ENCODE results near the gene KEL. TPM values are rescaled to one million over a fixed set of nuclear protein-coding genes. Genes with fewer than 3 reads are reported as not detected.

Gene KEL, protein sequence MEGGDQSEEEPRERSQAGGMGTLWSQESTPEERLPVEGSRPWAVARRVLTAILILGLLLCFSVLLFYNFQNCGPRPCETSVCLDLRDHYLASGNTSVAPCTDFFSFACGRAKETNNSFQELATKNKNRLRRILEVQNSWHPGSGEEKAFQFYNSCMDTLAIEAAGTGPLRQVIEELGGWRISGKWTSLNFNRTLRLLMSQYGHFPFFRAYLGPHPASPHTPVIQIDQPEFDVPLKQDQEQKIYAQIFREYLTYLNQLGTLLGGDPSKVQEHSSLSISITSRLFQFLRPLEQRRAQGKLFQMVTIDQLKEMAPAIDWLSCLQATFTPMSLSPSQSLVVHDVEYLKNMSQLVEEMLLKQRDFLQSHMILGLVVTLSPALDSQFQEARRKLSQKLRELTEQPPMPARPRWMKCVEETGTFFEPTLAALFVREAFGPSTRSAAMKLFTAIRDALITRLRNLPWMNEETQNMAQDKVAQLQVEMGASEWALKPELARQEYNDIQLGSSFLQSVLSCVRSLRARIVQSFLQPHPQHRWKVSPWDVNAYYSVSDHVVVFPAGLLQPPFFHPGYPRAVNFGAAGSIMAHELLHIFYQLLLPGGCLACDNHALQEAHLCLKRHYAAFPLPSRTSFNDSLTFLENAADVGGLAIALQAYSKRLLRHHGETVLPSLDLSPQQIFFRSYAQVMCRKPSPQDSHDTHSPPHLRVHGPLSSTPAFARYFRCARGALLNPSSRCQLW
- polyA plus RNA-seq (2012; ENCODE audit: insufficient read length, low read depth): not detected

DNA sequence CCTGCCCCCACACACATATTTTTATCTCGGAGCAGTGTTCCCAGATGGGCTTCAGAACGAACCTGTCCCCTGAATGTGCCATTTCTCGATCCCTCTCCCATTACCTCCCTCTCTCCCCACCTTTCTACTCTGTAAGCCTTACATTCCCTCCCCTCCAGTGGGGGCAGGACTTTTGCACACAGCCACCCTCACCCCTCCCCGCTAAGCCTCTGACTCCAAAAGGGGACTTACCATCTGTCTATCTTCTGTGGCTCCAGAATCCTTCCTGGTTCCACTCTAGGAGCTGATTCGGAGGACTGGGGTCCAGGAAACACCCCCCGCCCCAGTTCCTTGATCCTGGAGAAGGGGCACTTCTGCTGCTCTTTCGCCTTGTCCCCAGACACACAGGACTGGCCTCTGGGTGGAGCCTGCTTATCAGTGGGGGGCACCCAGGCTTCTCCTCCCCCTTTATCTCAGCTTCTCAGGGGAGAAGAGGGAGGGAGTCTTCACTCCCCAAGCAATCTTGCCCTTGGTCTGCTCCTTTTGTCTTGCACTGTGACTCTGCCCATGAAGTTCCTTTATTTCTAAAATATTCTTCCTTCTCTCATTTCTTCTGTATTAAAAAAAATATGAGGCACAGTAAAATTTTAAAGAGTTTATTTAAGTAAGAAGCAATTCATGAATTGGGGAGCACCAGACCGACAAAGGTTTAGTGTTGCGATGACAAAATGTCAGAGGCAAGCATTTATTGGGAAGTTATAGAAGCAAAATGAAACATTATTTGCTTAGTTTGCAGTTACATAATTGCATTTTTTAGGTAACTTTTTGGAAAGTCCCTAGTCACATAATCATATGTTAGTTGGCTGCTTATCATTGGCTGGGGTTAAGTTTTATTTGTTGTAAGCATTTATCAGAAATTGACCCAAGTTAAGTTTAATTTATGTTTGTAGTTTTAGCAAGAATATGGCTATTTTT, at the start of gene KEL:
Gene KEL (minus strand): TSS at position 391 of the 954 bp plus-strand sequence. CDS start 157 bp downstream, at position 234.
- no peak for TF ChIP-seq TAF1 (IDR thresholded peaks at IDR 0.05; ENCODE audit: borderline replicate concordance, insufficient read depth, low read length)
- no peak for TF ChIP-seq POLR2AphosphoS5 (IDR thresholded peaks at IDR 0.05; ENCODE audit: low read depth, low read length)

DNA sequence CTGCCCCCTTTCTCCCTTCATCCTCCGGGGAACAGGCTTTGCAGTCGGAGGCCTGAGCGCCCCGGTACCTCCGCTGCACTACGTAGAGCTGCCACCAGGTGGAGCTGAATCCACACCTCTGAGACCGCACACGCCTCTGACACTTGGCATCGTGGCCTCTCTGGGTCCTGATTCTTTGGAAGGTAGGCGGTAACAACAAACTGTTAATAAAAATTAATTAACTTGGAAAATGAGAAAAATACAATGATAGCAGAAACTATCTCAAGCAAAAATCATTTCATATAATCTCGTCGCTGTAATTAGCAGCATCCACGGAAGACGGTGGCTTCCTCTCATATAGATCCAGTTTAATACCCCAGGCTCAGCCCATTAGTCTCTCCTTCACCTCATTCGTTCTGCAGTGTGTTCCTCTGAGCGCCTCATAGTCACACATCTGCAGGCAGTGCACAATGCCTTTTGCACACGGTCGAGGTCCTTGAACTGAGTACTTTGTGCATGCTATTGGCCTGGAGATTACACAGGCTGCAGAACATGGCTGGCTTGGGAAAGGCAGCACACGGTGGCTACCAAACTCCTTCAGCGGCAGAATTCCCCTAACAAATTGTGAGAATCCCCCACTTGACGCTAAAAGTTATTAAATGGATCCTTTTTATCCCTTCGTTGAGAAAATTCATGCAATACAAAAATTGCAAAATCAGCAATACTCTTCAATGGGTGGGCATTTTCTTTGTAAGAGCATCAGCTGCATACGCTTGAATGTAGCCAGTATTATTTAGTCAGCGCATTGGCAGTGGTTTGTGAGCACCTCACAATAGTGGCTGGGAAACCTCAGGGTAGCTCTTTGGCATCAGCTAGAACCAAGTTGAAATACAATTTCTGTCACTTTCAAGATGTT, 46.1 kb upstream of the KEL start:
- TF ChIP-seq POLR2AphosphoS5 (IDR thresholded peaks at IDR 0.05; ENCODE audit: low read depth, low read length) (no peak), TAF1 (IDR thresholded peaks at IDR 0.05; ENCODE audit: borderline replicate concordance, insufficient read depth, low read length) (no peak), FOXP2 (optimal IDR thresholded peaks at IDR 0.05; ENCODE audit: borderline replicate concordance, extremely low read depth, extremely low read length, insufficient read depth) (no peak), SIN3A (IDR thresholded peaks at IDR 0.05; ENCODE audit: borderline replicate concordance, insufficient read depth, low read length) (no peak)
- TF ChIP-seq, protein P1, sequence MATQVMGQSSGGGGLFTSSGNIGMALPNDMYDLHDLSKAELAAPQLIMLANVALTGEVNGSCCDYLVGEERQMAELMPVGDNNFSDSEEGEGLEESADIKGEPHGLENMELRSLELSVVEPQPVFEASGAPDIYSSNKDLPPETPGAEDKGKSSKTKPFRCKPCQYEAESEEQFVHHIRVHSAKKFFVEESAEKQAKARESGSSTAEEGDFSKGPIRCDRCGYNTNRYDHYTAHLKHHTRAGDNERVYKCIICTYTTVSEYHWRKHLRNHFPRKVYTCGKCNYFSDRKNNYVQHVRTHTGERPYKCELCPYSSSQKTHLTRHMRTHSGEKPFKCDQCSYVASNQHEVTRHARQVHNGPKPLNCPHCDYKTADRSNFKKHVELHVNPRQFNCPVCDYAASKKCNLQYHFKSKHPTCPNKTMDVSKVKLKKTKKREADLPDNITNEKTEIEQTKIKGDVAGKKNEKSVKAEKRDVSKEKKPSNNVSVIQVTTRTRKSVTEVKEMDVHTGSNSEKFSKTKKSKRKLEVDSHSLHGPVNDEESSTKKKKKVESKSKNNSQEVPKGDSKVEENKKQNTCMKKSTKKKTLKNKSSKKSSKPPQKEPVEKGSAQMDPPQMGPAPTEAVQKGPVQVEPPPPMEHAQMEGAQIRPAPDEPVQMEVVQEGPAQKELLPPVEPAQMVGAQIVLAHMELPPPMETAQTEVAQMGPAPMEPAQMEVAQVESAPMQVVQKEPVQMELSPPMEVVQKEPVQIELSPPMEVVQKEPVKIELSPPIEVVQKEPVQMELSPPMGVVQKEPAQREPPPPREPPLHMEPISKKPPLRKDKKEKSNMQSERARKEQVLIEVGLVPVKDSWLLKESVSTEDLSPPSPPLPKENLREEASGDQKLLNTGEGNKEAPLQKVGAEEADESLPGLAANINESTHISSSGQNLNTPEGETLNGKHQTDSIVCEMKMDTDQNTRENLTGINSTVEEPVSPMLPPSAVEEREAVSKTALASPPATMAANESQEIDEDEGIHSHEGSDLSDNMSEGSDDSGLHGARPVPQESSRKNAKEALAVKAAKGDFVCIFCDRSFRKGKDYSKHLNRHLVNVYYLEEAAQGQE (IDR thresholded peaks at IDR 0.05; ENCODE audit: insufficient read depth in 1 of 2, low read depth in 2 of 2, low read length in 2 of 2): no peak

DNA sequence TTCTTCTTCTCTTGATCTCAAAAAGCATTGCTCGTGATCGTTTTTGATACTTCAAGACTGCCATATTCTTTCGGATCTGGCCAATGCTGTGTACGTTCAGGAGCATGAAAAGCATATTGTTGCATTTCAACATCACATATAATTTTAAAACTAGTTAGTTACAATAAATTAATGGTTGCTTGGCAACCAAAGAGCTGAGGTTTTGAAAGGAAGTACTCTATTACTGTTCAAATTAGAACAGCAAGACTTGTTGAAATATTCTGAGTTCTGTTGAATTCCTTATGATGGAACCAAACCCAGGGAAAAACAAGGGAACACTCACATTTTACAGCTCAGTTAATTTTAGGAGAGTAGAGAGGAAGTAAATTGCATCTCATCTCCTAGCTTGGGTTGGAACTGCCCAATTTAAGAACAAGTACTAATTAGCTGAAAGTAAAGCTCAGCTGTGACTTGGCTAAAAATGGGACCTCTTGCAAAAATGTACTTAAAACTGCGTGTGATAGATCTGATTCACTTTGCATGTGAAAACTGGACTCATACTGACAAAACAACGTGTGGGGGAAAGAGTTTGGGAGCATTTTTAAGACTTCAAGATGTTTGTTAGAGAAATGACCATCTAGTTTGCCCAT, 43.6 kb upstream of the KEL start:
- TF ChIP-seq POLR2AphosphoS5 (IDR thresholded peaks at IDR 0.05; ENCODE audit: low read depth, low read length) (no peak), FOXP2 (optimal IDR thresholded peaks at IDR 0.05; ENCODE audit: borderline replicate concordance, extremely low read depth, extremely low read length, insufficient read depth) (no peak)
- TF ChIP-seq, protein P1 (IDR thresholded peaks at IDR 0.05; ENCODE audit: insufficient read depth in 1 of 2, low read depth in 2 of 2, low read length in 2 of 2): no peak

DNA sequence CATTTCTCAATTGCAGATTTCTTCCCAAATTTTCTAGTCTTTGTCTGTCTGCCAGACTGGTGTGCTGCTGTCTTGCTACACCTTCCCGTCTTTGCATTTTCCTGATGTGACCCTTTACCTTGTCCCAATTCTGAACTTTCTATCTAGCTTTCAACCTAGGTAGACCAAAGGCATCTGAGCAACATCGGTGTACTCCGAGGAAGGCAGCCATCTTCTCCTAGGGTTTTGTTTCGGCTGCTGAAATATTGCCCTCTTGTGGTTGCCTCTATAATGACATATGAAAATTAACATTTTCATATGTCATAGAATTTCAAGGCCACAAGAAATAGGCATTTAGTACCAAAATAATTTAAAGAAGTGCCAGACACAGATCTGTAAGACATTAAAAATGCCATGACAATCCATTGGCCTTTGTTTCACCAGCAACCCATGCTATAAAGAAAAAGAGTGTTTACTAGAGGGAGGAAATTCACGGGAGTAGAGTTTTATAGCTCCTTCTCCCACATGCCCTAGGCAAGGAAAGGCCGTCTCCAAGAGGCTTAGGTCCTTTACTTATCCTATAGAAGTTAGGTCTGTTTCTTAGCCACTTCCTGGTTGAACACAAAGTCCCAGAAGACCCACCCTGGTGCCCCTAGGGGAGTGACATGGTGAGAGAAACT, 41.4 kb upstream of the KEL start:
- TF ChIP-seq SIN3A (IDR thresholded peaks at IDR 0.05; ENCODE audit: borderline replicate concordance, insufficient read depth, low read length) (no peak), FOXP2 (optimal IDR thresholded peaks at IDR 0.05; ENCODE audit: borderline replicate concordance, extremely low read depth, extremely low read length, insufficient read depth) (no peak), TAF1 (IDR thresholded peaks at IDR 0.05; ENCODE audit: borderline replicate concordance, insufficient read depth, low read length) (no peak), POLR2AphosphoS5 (IDR thresholded peaks at IDR 0.05; ENCODE audit: low read depth, low read length) (no peak)
- TF ChIP-seq, protein P1 (IDR thresholded peaks at IDR 0.05; ENCODE audit: insufficient read depth in 1 of 2, low read depth in 2 of 2, low read length in 2 of 2): no peak
